GM03348 (cell line): ENCODE measurements around the gene KLHL1.

Experiments
- DNase-seq: peaks from one replicate; pipeline ENCODE4 v3.0.0; 2012; ENCODE audit warnings: low spot score

The KLHL1 gene

DNA sequence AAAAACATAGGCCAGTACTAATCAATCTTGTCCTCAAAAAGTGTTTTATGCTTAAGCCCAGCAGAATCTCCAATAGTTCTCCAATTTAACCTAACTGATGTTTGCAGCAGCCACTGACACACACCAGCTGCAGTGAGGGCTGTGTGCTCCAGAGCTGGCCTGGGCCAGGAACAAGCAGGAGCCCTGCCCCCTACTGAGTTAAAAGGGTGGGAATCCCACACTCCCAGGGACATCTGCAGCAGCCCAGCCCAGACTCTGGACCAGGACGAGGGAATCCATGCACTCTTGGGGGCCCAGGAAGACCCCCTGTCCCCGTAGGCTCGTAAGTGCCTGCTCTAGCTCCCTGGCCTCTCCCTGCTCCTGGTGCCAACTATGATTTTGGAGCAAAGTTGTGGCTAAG lies 92.1 kb downstream of the KLHL1 start:
- no peak for DNase-seq

DNA sequence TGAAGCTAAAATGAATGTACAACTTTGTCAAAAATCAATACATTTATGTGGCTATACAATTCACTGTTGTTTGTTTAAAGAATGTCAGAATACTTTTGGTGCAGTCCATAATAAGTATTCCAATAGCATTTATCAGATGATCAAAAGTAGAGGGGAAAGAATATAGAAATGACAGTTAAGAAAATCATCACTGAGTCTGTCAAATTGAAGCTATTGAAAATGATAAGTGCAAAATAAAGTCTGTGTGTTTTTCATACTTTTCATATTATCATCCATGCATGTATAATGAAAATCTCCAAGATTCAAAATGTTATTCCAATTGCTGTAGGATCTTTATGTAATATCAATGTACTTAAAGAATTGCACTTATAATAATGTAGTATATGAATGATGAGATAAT lies 93.9 kb downstream of the KLHL1 start:
- no peak for DNase-seq

DNA sequence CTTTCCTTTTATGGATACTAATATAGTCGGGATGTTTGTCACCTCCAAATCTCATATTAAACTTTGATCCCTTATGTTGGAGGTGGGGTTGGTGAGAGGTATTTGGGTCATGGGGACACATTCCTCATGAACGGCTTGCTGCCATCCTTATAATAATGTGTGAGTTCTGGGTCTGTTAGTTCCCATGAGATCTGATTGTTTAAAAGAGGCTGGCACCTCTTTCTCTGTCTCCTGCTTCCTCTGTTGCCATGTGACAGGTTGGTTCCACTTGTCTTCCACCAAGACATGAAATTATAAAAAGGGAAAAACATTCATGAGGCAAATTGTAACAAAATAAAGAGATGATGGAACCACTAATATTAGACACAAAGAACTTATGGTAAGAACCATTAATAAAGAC lies 108.4 kb downstream of the KLHL1 start:
- DNase-seq: no peak

DNA sequence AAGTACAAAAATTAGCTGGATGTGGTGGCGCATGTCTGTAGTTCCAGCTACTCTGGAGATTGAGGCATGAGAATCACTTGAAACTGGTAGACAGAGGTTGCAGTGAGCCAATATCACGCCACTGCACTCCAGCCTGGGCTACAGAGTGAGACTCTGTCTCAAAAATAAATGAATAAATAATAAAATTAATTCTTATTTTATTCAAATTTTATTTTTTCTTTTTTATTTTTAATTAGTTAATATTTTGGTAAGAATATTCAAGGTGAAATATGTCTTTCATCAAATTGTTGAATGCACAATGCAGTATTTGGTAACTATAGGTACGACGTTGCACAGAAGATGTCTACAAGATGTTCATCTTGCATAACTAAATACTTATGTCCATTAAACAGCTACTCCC lies 111.2 kb downstream of the KLHL1 start:
- DNase-seq: no peak

DNA sequence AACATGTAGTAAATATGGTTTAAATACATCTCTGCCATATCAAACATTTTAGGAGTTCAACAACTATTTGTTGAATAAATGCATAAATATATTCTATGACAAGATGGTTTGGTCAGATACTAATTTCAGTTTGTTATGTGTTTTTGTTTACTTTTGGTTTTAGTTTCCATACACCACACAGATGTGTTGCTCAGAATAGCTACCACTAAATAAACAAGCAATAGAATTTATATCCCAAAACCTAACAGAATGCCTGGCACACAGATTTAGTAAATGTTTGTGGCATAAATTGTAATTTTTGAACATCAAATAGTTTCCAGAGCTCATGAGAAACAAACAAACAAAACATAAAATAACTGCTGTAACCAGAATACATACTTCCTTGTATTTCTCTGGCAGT lies 127.5 kb downstream of the KLHL1 start:
- no peak for DNase-seq

DNA sequence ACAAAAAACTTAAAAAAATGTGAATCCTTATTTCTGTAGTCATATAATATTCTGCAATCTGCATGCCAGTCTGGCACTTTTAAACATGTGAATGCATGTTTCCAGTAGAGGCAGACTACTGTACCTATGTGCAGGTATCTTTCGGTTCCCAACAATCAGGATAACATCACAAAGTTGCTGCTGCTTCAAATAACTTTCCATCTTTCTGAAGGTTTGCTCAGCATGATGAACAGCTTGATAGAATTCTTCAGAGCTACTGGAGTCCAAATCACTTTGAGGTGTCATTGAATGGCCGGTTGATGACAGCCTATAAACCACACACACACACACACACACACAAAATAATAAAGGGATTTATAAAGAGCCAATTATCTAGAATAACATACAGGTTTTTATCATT lies 132.8 kb downstream of the KLHL1 start:
- DNase-seq: no peak

DNA sequence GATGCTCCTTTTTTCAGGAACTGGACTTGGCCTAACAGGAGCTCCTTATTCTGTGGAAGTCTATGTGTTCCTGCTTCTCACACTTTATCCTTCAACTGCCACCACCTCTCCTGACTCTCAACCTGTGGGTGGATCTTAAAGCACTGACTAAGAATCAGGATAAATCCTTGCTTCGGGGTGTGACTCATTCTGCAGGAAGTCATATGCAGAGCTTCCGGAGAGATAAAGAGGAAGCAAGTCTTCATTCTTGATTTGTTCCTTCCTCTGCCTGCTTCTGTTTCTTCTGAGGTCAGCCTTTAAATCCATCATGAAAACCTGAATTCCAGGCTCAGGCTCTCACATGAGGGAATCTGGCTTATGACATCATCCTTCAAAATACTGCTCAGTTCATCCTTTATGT lies 137.7 kb downstream of the KLHL1 start:
- DNase-seq: no peak

DNA sequence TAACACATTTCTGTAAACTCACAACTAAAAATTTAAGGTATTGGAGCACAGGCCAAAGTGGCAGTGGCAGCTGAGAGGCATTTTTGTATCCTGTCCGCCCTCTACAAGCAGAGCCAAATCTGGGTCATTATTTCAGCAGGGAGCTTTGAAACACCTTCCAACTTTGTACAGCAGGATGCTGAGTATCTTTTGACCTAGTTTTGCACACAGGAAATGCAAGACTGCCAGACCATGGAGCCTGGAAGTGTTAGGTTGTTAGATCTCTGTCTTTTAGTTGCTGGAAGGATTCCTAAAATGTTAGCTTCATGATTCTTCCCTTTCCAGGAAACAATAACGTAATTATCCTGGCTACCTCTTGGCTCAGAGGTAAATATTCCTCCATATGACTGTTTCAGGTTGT lies 149.2 kb downstream of the KLHL1 start:
- DNase-seq: no peak

DNA sequence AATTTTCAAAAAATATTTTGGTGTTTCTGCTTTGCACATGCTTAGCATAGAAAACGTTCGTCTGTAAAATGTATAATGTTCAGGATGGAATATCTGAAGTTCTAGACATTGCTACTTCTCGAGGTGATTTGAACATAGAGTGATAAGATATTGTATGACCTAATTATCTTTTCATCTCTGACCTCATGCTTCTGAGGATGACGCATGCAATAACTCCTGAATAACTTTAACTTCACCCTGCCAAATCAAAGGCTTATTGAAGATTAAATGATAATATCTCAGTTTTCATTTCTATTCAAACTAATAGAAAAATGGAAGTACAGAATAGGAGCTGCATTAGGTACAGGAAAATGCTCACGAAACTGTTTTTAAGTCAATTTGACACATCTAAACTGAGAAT lies 151.4 kb downstream of the KLHL1 start:
- DNase-seq: no peak

DNA sequence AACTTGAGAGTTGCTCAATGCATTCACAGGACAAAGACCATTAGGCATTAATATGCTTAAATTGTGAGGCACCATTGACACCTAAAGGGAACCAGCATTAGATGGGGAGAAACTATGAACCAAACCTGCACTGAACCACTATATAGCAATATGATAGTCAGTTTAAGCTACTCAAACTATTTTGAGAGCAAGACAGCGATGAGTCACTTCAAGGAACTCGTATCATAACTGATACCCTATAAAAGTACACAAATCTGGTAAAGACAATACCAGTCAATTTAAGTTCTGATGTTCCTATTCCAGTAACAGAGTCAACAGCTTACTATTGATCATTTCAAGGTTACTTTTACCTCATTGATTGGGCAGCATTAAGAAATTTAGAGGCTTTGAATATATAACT lies 151.9 kb downstream of the KLHL1 start:
- DNase-seq: no peak

DNA sequence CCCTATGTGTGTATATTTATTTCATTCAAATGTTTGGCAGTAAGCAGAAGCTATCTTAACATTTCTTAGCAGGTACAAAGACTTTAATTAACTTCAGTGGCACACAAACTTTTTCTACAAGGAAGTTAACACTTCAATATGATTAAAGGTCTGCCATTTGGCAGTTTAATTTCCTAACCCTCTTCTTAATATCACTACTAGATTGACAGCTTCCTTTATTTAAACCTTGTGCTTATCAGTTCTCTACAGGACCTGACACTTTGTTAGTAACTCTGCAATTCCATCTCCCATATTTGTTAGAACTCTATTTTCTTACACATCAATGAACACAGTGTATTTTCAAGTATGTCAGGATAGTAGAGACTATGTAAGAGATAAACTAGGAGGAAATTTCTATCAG lies 153.0 kb downstream of the KLHL1 start:
- no peak for DNase-seq

DNA sequence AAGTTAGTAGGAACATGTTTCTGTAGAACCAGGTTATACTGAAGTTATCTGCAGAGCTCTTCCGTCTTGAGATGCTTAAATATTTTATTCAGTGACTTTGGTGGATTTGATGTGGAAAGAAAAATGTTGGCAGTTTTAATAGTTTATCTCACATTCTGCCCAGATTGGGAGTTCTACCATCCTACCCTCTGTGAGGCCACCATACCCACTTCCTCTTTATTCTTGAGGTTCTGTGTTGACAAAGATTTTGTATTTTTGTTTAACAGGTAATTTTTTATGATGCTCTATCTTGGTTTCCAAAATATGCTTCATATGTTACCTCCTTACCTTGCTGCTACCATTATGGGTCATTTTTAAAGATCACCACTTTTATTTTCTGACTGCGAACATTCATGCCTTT lies 156.8 kb downstream of the KLHL1 start:
- DNase-seq: no peak

DNA sequence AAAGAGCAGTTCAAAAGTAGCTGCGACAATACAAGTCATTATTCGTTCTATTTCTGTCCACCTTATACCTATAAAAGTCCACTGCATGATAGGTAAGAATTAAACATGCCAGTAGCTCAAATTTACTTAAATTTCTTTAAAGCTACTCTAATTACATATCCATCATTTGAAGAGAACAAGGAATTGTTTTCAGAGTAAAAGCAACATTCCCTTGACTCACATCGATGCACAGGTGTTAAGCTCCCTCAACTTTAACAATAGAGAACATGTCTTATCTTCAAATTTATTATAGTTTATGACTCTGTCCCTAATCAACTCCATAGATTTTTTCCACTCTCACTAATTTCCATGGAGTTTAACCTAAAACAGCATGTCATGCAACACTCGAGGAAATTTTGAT lies 158.1 kb downstream of the KLHL1 start:
- no peak for DNase-seq

DNA sequence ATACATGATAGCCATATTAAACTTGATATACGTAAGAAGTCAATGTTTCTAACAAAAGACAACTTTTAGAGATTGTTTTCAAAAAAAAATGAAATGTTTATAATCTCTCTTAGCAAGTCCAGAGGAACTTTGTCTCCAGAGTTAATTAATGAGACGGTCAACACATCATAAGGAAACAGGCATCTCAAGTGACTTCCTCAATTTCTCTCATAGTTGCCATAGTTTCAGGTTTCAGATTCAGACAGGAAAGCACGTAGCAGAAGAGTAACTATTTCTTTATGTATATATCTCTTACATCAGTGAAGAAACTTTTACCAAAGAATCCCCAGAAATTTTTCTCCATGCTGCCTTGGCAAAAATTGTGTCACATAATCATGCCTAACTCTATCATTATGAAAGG lies 160.2 kb downstream of the KLHL1 start:
- DNase-seq: no peak

DNA sequence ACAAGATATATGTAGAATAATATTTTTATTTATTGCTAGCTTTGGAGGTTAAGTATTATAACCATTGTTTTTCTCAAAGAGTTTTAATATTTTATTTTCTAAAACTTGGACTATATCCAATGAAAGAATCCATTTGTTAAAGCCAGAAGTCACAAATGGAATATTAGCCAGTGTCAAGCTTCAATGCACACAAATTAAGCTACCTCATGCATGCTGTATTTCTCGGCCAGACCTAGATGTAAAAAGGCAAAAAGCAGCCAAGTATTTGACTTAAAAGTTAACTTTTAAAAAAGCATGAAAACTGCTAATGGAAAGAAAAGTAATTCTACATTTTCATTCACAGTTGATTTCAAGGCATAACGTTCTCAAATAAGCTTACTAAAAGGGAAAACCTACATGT lies 160.7 kb downstream of the KLHL1 start:
- no peak for DNase-seq

DNA sequence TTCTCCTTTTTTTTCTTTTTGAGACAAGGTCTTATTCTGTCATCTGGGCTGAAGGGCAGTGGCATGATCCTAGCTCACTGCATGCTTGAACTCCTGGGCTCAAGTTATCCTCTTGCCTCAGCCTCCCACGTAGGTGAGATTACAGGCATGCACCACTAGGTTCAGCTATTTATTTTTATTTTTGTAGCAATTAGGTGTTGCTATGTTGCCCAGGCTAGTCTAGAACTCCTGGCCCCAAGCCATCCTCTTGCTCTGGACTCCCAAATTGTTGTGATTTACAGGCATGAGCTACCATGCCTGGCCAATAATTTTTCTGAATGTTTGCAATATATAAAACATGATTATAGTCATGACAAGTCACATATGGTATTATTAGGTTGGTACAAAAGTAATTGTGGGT lies 161.7 kb downstream of the KLHL1 start:
- no peak for DNase-seq

DNA sequence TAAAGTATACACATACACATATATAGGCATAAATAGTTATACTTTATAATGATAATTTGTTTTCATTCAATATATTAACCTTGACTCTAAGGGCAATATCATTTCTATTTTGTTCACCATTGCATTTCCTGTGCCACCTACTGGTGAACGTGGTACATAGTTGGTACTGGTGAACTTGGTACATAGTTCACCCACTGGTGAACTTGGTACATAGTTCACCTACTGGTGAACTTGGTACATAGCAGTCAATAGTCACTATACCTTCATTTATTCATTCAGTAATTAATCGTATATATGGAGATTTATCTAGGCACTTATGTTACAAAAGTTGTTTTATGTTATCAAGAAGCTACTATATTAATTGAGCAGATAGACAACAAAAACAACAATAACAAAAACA lies 173.2 kb downstream of the KLHL1 start:
- DNase-seq: no peak

DNA sequence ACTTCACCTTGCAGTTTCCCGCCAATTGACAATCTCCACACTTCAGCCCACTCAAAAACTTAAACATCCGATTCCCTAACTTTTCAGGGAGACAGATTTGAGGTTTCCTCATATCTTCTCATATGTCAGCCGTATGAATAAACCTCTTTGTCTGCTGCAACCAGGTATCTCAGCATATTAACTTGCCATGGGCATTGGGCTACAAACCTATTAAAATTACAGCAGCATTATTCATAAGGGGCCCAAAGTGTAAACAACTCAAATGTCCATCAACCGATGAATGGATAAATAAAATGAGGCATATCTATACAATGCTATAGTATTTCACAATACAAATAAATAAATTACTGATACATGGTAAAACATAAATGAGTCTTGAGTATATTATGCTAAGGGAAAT lies 180.0 kb downstream of the KLHL1 start:
- no peak for DNase-seq

DNA sequence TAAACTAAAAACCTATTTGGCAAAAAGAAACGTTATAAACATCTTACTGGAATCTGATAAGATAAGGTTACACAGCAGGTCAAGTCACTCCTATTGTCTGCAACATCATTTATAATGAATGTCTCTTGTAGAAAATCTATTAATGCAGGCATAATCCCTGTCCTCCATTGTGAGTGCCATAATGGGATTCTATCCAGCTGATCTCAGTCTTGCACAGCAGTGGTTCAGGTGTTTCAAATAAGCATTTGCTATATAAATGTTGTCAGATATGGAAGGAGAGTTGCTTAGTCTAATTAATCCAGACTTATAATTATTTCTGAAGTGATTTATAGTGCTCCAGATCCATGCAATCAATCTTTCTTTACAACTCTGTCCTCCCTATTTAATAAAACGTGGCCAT lies 187.1 kb downstream of the KLHL1 start:
- DNase-seq: no peak

DNA sequence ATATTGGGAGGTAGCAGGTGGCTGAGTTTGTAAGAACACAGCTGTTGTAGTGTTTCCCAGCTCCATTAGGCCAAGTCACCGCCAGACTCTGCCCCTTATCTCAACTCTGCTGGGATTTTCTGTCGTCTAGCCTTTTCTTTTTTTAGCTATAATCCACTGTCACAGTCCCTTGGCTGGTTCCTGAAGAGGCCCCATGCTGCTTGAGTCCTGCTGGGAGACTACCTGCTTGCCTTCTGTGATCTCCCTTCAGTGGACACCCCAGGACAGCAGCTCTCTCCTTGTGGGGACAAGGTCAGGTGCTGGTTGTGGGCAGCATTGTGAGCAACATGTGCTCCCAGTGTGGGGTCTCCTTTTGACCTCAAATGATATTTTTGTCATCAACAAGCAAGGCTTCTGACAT lies 195.6 kb downstream of the KLHL1 start:
- DNase-seq: peak; percentile 1

DNA sequence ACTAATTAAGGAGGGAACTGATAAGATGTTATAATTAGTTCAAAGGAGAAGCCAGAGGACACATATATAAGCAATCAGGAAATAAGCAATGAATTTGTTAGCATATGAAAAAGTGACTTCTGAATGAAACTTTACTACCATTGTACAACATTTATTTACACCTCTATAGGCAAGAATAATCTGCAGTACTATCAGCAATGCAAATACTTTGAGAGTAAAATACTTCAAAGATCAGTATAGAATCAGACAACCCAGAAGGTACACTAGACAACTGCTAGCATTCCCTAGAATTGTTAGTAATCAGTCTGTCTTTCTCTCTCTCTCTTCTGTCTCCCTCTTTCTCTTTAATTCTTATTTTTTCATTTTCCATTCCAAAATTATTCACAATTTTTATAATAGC lies 197.5 kb downstream of the KLHL1 start:
- no peak for DNase-seq

DNA sequence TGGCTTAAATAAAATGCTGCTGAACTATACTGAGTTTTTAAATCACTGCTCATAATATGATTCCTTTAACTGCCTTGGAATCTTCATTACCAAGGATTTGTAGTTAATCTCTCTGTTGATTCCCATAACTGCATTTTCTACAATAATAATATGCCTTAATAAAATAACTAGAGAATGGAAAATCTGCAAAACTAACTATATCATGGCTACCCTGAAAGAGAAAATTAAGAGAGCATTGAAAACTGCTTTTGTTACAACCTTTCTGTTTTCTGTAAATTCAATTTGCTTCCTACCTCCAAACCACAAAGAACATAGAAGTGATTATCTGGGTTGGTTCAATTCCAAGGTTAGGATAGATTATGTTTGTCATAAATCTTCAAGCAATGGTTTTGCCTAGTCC lies 203.5 kb downstream of the KLHL1 start:
- DNase-seq: no peak

DNA sequence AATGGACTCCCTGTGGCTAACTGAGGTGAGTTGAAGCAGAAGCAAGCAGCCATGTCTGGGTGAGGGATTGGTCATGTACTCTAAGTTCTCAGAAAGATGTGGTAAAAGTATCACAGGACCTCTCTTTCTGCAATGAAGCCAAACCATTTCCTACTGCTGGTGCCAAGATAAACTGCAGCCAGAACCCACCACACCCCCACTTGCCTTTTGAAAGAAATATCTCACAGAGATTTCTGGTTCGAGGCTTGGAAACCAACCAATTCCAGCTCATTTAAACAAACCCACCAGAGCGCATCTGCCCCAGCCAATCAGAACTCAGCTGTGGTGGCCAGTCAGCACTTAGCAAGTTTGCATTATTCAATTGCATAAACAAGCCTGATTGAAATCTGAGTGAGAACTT lies 205.2 kb downstream of the KLHL1 start:
- no peak for DNase-seq

DNA sequence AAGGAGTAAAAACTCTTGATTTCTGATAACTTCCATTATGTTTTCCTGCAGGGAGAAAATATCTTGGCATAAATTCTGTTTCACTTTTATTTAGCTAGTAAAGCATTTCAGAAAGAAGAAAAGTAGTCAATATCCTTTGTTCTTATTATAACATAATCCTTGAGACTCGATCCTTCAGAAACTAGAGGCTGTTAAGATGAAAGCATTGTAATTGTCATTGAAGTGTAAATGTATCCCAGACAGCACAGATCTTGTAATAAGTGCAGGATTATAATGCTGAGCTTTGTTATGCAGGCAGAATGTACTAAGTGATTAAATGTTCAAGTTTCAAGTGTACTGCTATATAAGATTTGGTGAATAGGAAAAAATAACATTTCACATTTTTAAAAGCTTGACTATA lies 225.8 kb downstream of the KLHL1 start:
- no peak for DNase-seq

DNA sequence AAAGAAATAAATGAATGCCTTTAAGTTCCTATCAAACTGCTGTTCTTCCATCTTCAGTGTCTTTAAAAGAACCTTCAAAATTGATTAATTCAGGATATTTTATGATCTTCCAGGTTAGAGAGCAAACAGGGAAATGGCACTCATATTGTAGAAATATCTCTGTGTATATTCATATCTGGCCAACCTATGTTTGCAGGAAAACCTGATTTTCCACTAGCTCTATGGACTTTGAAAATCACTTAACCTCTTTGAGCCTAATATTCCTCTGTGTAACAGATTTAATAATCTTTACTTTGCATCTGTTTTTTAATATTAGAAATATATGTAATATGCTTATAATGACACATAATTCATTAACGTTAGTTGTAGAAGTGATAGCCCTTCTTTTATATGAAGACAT lies 228.3 kb downstream of the KLHL1 start:
- DNase-seq: no peak
